Fibroblast of villous mesenchyme (primary cell): ENCODE data around the gene UBR3. TPM values are rescaled to one million over a fixed set of nuclear protein-coding genes. Genes with fewer than 3 reads are reported as not detected.
"Not testable (repeated sequence)": the region's sequence is repeated elsewhere in the genome, so short reads cannot be mapped to it uniquely, and the experiment has no call there.

Source experiments
- DNase-seq: peaks from one replicate; pipeline ENCODE4 v3.0.0-alpha.2; 2010; ENCODE audit warnings: low read depth
- H3K4me3 ChIP-seq: 2 replicates; pipeline ENCODE4 v1.5.1; 2011; ENCODE audit warnings: low read depth, mild to moderate bottlenecking, low read length
- CTCF ChIP-seq: IDR thresholded peaks from 2 replicates; pipeline ENCODE4 v1.5.1; 2012; ENCODE audit warnings: low read depth, mild to moderate bottlenecking, low read length; ENCODE audit not compliant: insufficient read depth
- small RNA-seq: library from RNA; depleted of rRNA; stranded (forward); fragments of <200 nt; gene quantifications from one replicate; pipeline ENCODE3, GENCODE V24; 2012
- total RNA-seq: library from RNA; depleted of rRNA; stranded (reverse); fragments of >200 nt; gene quantifications from 2 replicates; pipeline ENCODE4 v1.2.3, GENCODE V29; 2012

UBR3 gene
- total RNA-seq, 1 donor = 56.1 TPM

- DNase-seq = no peak
- H3K4me3 ChIP-seq = no peak overlapping the region
- no peak for TF ChIP-seq CTCF
Observed at GRCh38 chr2:170118641-170119040, 291.4 kb downstream of the UBR3 start.

GRCh38 chr2:170119326-170119725, 292.1 kb downstream of the UBR3 start:
- not testable (repeated sequence) for DNase-seq, H3K4me3 ChIP-seq

- no peak for TF ChIP-seq CTCF
- H3K4me3 ChIP-seq = no peak overlapping the region
- DNase-seq = no peak
Observed at GRCh38 chr2:170121689-170122088, 294.4 kb downstream of the UBR3 start.

GRCh38 chr2:170122883-170123547, 295.8 kb downstream of the UBR3 start:
- H3K4me3 ChIP-seq = no peak overlapping the region
- TF ChIP-seq CTCF = no peak
- peak; percentile 19 for DNase-seq

GRCh38 chr2:170123593-170123992, 296.3 kb downstream of the UBR3 start:
- H3K4me3 ChIP-seq = no peak overlapping the region
- no peak for TF ChIP-seq CTCF
- no peak for DNase-seq

GRCh38 chr2:170126138-170126728, 299.0 kb downstream of the UBR3 start:
- not testable (repeated sequence) for DNase-seq, H3K4me3 ChIP-seq

Small RNA genes lying within 50 kb of the gene (small RNA-seq; reads per million reads assigned to genes)
- gene RNU6-1006P = not detected

Other genes with a start within 250 kb of the UBR3 start
- gene PPIG, start 243.1 kb upstream of the UBR3 start, total RNA-seq = 21.6 and 35.8 TPM in 2 replicates
- not detected in 2 replicates for gene CFAP210, start 133.0 kb upstream of the UBR3 start, total RNA-seq
- 2.6 and 3.5 TPM in 2 replicates for gene PHOSPHO2, start 133.0 kb upstream of the UBR3 start, total RNA-seq
- gene KLHL23, start 93.6 kb upstream of the UBR3 start, total RNA-seq = 1.6 and 4.3 TPM in 2 replicates
- gene SSB, start 28.6 kb upstream of the UBR3 start, total RNA-seq = 91.5 and 125 TPM in 2 replicates
- gene METTL5, start 2.5 kb upstream of the UBR3 start, total RNA-seq = 51.8 and 61.8 TPM in 2 replicates